ENCODE results near the gene GSK3A.

Gene GSK3A

DNA sequence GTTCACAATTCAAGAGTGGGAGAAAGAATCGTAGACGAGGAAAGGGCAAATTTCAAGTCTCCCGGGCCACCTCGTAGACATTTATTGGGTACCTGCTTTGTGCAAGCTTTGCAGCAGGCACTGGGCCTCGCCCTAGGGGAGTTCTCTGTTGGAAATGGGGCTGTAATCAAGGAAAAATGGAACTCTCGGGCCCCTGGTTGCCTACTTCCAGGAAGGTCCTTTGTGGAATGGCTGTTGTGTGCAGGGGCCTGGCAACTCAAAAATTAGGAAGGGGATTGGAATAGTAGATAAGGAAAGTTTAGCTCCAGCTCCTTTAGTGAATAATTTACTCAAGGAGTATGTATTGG is 21.7 kb downstream of the GSK3A start:
- peak overlapping the region; percentile 97 for H3K4me3 ChIP-seq (ENCODE audit: low read depth, low read length)
- in situ Hi-C loops (cut with HindIII; ENCODE audit: low pct_ligation_motif_present, low sequenced_read_pairs), result no loop called here
- no peak for DNase-seq
- peaks cover 18% of the 10 kb centered on the region for H3K36me3 ChIP-seq (replicated peaks)
- H3K27ac ChIP-seq, result peak overlapping the region; percentile 74
- TF ChIP-seq, protein P1, sequence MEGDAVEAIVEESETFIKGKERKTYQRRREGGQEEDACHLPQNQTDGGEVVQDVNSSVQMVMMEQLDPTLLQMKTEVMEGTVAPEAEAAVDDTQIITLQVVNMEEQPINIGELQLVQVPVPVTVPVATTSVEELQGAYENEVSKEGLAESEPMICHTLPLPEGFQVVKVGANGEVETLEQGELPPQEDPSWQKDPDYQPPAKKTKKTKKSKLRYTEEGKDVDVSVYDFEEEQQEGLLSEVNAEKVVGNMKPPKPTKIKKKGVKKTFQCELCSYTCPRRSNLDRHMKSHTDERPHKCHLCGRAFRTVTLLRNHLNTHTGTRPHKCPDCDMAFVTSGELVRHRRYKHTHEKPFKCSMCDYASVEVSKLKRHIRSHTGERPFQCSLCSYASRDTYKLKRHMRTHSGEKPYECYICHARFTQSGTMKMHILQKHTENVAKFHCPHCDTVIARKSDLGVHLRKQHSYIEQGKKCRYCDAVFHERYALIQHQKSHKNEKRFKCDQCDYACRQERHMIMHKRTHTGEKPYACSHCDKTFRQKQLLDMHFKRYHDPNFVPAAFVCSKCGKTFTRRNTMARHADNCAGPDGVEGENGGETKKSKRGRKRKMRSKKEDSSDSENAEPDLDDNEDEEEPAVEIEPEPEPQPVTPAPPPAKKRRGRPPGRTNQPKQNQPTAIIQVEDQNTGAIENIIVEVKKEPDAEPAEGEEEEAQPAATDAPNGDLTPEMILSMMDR (IDR thresholded peaks at IDR 0.05; ENCODE audit: low read depth, low read length, missing control alignments), result no peak
- H3K27me3 ChIP-seq (replicated peaks), result no peaks in the 10 kb centered on the region

DNA sequence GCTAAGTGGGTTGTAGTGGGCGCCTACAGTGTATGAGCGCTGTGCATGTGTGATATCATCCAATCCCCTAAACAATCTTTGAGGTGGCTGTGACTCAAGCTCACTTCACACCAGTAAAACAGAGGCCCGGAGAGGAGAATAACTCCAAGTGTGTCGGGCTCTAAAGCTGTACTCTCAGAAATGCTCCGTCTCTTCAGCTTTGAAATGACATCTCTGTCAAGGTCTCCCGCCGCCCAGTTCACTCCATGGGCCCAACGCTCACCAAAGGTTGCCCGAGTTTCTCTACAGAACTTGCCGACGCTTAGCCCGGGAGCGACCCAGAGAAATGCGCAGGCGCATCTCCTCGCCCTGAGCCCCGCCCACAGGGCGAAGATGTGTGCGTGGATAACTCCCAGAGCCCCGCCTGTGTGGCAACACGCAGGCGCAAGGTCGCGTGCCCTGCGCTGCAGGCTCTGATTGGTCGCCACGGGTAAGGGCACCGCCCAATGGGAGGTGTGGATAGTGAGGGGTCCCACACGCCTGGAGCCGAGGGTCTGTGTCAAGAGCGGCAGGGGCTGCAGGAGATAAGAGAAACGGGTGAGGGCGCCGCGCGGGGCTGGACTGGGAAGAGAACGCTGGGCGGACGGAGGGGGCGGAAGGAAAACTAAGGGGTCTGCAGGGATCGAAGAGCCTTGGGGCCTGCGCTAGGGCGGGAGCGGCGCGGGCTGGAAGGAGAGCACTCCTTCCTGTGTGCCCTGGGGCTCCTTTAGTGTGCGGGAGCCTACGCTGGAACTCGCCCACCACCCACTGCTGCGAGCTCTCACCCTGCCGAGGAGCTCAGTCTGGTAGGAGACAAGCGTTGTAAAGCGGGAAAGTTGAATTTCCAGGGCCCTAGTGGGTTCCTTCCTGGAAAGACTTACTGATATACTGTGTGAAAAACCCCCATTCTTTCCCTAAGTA is 22.3 kb downstream of the GSK3A start, which contains the start of gene ZNF526:
TSS of gene ZNF526 (plus strand) at position 501 of the 939 bp plus-strand sequence. CDS start 4,092 bp downstream, outside the sequence.
- TF ChIP-seq, protein P1 (IDR thresholded peaks at IDR 0.05; ENCODE audit: low read depth, low read length, missing control alignments), result no peak
- peaks cover 13% of the 10 kb centered on the region for H3K36me3 ChIP-seq (replicated peaks)
- peak within 1 kb of the TSS; percentile 74 for H3K27ac ChIP-seq
- DNase-seq, result peak; percentile 96
- in situ Hi-C loops (cut with HindIII; ENCODE audit: low pct_ligation_motif_present, low sequenced_read_pairs), result no loop called here
- no peaks in the 10 kb centered on the region for H3K27me3 ChIP-seq (replicated peaks)
- H3K4me3 ChIP-seq (ENCODE audit: low read depth, low read length), result peak within 1 kb of the TSS; percentile 97

DNA sequence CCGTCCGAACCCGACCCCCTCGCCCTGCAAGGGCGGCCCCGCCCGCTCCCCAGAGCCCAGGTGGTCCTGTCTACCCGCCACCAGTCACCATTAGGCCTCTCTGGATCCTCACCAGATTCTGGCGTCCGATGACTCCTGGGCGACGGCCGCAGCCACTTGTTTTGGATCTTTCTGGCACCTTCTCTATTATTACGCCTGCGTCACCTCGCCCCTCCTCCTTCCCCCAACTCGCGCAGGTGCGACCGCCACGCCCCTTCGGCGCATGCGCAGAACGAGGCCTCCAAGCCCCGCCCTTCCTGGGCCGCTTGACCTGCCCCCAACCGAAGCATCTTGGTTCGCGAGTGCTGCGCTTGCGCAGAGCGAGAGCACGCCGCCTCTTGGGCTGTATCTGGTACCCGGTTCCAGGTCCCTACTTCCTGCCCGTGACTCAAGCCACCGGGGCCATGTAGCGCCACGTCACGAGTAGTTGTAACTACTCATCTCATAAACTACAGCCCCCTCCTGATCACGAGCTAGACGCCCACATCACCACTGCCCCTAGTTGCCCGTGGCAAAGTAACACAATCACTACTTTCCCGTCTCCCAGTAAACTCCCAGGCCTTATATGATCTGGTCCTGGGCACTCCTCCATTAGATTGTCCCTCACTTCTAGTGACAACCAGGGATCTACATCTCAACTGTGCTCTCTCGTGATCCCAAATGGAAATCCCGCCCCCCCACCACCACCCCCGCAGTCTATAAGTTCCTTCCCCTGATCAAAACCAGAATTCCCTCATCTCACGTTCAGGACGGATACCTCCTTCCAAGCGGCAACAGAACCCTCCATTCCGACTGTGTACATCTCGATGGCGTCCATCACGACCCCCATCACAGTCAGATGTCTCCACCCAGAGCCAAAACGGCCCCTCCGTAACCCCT is 24.6 kb downstream of the GSK3A start, which contains the start of gene DEDD2:
TSS of gene DEDD2 (minus strand) at position 158 of the 918 bp plus-strand sequence. CDS start 670 bp downstream, outside the sequence.
- H3K4me3 ChIP-seq (ENCODE audit: low read depth, low read length), result peak within 1 kb of the TSS; percentile 93
- peak within 1 kb of the TSS; percentile 84 for H3K27ac ChIP-seq
- in situ Hi-C loops (cut with HindIII; ENCODE audit: low pct_ligation_motif_present, low sequenced_read_pairs), result no loop called here
- TF ChIP-seq, protein P1 (IDR thresholded peaks at IDR 0.05; ENCODE audit: low read depth, low read length, missing control alignments), result no peak
- H3K27me3 ChIP-seq (replicated peaks), result no peaks in the 10 kb centered on the region
- peak; percentile 97 for DNase-seq
- peaks cover 6% of the 10 kb centered on the region for H3K36me3 ChIP-seq (replicated peaks)

DNA sequence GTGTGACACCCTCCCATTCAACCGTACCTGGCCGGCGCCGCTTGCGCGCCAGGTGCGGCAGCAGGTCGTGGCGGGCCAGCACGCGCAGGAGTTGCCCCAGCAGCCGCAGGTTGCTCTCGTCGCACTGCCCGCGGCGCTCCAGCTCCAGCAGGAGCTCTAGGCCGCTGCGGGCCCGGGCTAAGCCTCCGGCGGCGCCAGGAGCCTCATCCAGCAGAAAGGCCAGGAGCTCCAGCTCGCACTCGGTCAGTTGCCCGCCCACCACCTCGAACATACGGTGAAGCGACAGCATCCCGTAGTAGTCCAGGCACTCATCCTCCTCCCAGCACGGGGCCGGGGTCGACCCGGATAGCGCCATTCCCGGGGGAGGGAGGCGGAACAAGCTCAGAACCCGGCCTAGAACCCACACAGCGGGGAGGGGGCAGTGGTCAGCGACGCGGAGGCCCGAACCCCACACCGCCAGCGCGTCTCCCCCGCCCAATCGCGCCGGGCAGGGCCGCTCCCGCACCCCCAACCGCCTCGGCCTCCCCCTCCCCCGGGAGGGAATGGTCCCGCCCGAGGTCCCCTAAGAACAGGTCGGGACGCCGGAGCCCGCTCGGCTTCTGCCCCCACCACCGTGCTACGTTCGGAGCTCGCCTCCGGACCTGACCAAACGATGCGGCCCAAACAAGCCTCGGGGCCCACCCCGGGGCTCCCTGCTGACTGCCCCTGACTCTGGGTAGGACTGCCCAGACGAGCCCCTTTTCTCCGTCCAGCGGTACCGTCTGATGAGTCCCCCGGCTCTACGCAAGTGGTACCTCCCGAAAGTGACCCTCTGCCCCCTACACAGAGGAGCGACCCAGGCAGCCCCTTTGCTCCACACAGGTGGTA is 25.5 kb downstream of the GSK3A start:
- in situ Hi-C loops (cut with HindIII; ENCODE audit: low pct_ligation_motif_present, low sequenced_read_pairs), result no loop called here
- Histone ChIP-seq H3K4me3 (ENCODE audit: low read depth, low read length) (peak overlapping the region; percentile 93), H3K36me3 (replicated peaks) (peaks cover 8% of the 10 kb centered on the region), H3K27me3 (replicated peaks) (no peaks in the 10 kb centered on the region), H3K27ac (peak overlapping the region; percentile 56)
- TF ChIP-seq, protein P1 (IDR thresholded peaks at IDR 0.05; ENCODE audit: low read depth, low read length, missing control alignments), result no peak
- peak; percentile 19 for DNase-seq

All from brain microvascular endothelial cell (primary cell).